IPS DF 4.7 (cell line): ENCODE data around the gene RNASEL.

ENCODE experiments used
- DNase-seq: peaks from one replicate; pipeline ENCODE4 v3.0.0-alpha.2; 2013; ENCODE audit warnings: low spot score; ENCODE audit errors: extremely low read depth

Gene RNASEL

GRCh38 chr1:182600036-182600713 is 11.1 kb upstream of the RNASEL start:
- DNase-seq, result no peak

GRCh38 chr1:182599339-182599738 is 10.3 kb upstream of the RNASEL start:
- DNase-seq, result no peak

- no peak for DNase-seq
These were observed 9.2 kb upstream of the RNASEL start for GRCh38 chr1:182598296-182598695.

- no peak for DNase-seq
These were observed 7.9 kb upstream of the RNASEL start for GRCh38 chr1:182596934-182597333.

GRCh38 chr1:182595641-182596240 is 6.7 kb upstream of the RNASEL start:
- DNase-seq, result no peak

- DNase-seq, result no peak
These were observed 875 bp upstream of the RNASEL start for GRCh38 chr1:182589931-182590330.

GRCh38 chr1:182589520-182589919 is 464 bp upstream of the RNASEL start:
- no peak for DNase-seq

GRCh38 chr1:182587666-182588499 is 1.2 kb downstream of the RNASEL start:
- DNase-seq, result no peak

- DNase-seq, result no peak
These were observed 2.0 kb downstream of the RNASEL start for GRCh38 chr1:182587093-182587492.

- no peak for DNase-seq
These were observed 2.7 kb downstream of the RNASEL start for GRCh38 chr1:182586380-182586779.

- no peak for DNase-seq
These were observed 4.3 kb downstream of the RNASEL start for GRCh38 chr1:182584746-182585145.

- no peak for DNase-seq
These were observed 8.3 kb downstream of the RNASEL start for GRCh38 chr1:182580736-182581135.

- DNase-seq, result no peak
These were observed 13.4 kb downstream of the RNASEL start for GRCh38 chr1:182575540-182576149.

- DNase-seq, result no peak
These were observed 14.9 kb downstream of the RNASEL start for GRCh38 chr1:182574156-182574555.

GRCh38 chr1:182570611-182570970 is 18.5 kb downstream of the RNASEL start:
- DNase-seq, result no peak

- DNase-seq, result no peak
These were observed 19.0 kb downstream of the RNASEL start for GRCh38 chr1:182569939-182570610.

GRCh38 chr1:182568647-182569284 is 20.3 kb downstream of the RNASEL start:
- DNase-seq, result no peak

- DNase-seq, result no peak
These were observed 21.4 kb downstream of the RNASEL start for GRCh38 chr1:182567629-182568028.

GRCh38 chr1:182565537-182565936 is 23.5 kb downstream of the RNASEL start:
- DNase-seq, result no peak

- DNase-seq, result no peak
These were observed 24.6 kb downstream of the RNASEL start for GRCh38 chr1:182564406-182565004.

GRCh38 chr1:182563095-182563494 is 26.0 kb downstream of the RNASEL start:
- DNase-seq, result no peak
